Epithelial cell of proximal tubule (primary cell): ENCODE data around the gene SDK1. TPM values are rescaled to one million over a fixed set of nuclear protein-coding genes. Genes with fewer than 3 reads are reported as not detected.

Experiments used
- DNase-seq: peaks from one replicate; pipeline ENCODE4 v3.0.0-alpha.2; 2011; ENCODE audit warnings: low read depth
- H3K4me3 ChIP-seq: 2 replicates; pipeline ENCODE4 v1.5.1; 2011; ENCODE audit warnings: low read depth, mild to moderate bottlenecking, low read length
- CTCF ChIP-seq: conservative IDR thresholded peaks from 2 replicates; pipeline ENCODE4 v1.5.1; 2012; ENCODE audit warnings: low read depth, mild to moderate bottlenecking, low read length
- total RNA-seq: library from RNA; depleted of rRNA; stranded (reverse); fragments of >200 nt; gene quantifications from 2 replicates; pipeline ENCODE4 v1.2.3, GENCODE V29; 2015

Gene SDK1
- total RNA-seq, 1 donor from 2014 or later: 0.75 TPM

- no peak for TF ChIP-seq CTCF
- H3K4me3 ChIP-seq: no peak overlapping the region
- DNase-seq: no peak
Measured at GRCh38 chr7:4136501-4137110, 835.6 kb downstream of the SDK1 start.

- TF ChIP-seq CTCF: no peak
- DNase-seq: no peak
- no peak overlapping the region for H3K4me3 ChIP-seq
Measured at GRCh38 chr7:4137552-4137951, 836.5 kb downstream of the SDK1 start.

GRCh38 chr7:4138866-4139265, 837.8 kb downstream of the SDK1 start:
- H3K4me3 ChIP-seq: no peak overlapping the region
- DNase-seq: no peak
- TF ChIP-seq CTCF: no peak

- no peak for TF ChIP-seq CTCF
- DNase-seq: no peak
- H3K4me3 ChIP-seq: no peak overlapping the region
Measured at GRCh38 chr7:4139656-4140625, 838.9 kb downstream of the SDK1 start.

- no peak overlapping the region for H3K4me3 ChIP-seq
- TF ChIP-seq CTCF: no peak
Measured at GRCh38 chr7:4140933-4141332, 839.9 kb downstream of the SDK1 start.

GRCh38 chr7:4143006-4143405, 842.0 kb downstream of the SDK1 start:
- no peak overlapping the region for H3K4me3 ChIP-seq
- DNase-seq: no peak
- no peak for TF ChIP-seq CTCF

More at GRCh38 chr7:4140933-4141332, 839.9 kb downstream of the SDK1 start:
- DNase-seq: no peak
